ENCODE results near the gene USP20.
A peak's percentile ranks its signal among the peaks of the same experiment; 100 is the strongest.

The USP20 gene

GRCh38 chr9:129834489-129835127 lies 650 bp upstream of the USP20 start:
- peak; percentile 54 to 69 for DNase-seq
- TF ChIP-seq GATA1 (IDR thresholded peaks at IDR 0.05; ENCODE audit: low read depth, low read length) (no peak), POLR2A (IDR thresholded peaks at IDR 0.05; ENCODE audit: low read length) (no peak)

DNA sequence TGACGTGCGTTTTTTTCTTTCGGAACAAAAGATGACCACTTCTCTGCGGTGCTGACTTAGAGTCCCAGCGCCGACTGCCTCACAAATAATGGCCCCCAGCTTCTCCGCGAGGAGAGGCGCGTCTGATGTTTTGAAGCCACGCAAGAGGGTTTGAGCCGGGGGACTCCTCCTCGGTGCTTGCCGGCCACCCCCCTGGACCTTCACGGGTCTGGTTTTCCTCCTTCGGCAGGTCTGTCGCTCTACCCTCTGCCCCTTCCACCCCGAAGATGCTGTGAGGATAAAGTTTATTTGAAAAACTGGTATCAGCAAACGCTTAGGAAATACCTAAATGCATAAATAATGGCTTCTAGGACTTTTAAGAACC lies 584 bp downstream of the USP20 start:
- TF ChIP-seq GATA1 (IDR thresholded peaks at IDR 0.05; ENCODE audit: low read depth, low read length) (no peak), POLR2A (IDR thresholded peaks at IDR 0.05; ENCODE audit: low read length) (no peak)
- peak; percentile 53 to 68 for DNase-seq

DNA sequence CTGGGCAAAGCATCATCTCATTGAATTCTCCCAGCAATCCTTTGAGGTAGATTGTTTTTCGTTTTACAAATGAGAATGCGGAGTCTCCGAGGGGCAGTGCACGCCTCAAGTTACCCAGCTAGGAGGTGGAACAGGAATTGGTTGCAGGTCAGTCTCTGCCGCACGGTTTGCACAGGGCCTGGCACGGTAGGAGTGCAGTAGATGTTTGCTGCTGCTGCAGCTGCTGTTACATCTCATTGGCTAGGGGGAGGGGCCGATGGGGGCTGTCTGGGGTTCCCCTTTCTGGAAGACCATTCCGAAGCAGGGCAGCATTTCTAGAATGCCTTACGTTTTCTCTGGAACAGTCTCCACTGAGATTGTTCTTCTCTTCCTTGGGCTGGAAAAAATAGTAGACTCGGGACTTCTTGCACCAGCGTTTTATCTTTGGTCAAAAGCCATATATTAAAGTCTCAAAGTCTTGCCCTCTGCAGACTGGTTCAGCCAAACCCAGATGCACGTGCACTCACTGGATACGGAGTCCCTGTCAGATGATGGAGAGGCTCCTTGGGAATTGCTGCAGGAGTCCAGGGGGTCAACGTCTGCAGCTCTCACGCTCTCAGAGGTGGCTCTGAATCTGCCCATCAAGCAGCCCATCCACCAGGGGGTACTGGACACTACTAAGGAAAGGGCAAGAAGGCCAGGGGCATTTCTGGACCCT lies 1.2 kb downstream of the USP20 start:
- TF ChIP-seq GATA1 (IDR thresholded peaks at IDR 0.05; ENCODE audit: low read depth, low read length) (no peak), POLR2A (IDR thresholded peaks at IDR 0.05; ENCODE audit: low read length) (no peak)
- DNase-seq, result peak; percentile 39 to 62

- DNase-seq, result no peak
- TF ChIP-seq GATA1 (IDR thresholded peaks at IDR 0.05; ENCODE audit: low read depth, low read length) (no peak), POLR2A (IDR thresholded peaks at IDR 0.05; ENCODE audit: low read length) (no peak)
Observed at GRCh38 chr9:129838707-129839259, 3.5 kb downstream of the USP20 start.

- no peak for TF ChIP-seq GATA1 (IDR thresholded peaks at IDR 0.05; ENCODE audit: low read depth, low read length)
- no peak for TF ChIP-seq POLR2A (IDR thresholded peaks at IDR 0.05; ENCODE audit: low read length)
- DNase-seq, result no peak
Observed at GRCh38 chr9:129839324-129840023, 4.2 kb downstream of the USP20 start.

- DNase-seq, result no peak
- TF ChIP-seq POLR2A (IDR thresholded peaks at IDR 0.05; ENCODE audit: low read length) (no peak), GATA1 (IDR thresholded peaks at IDR 0.05; ENCODE audit: low read depth, low read length) (no peak)
Observed at GRCh38 chr9:129840034-129840433, 4.8 kb downstream of the USP20 start.

GRCh38 chr9:129841071-129841470 lies 5.8 kb downstream of the USP20 start:
- no peak for TF ChIP-seq POLR2A (IDR thresholded peaks at IDR 0.05; ENCODE audit: low read length)
- TF ChIP-seq GATA1 (IDR thresholded peaks at IDR 0.05; ENCODE audit: low read depth, low read length), result no peak
- no peak for DNase-seq

- TF ChIP-seq POLR2A (IDR thresholded peaks at IDR 0.05; ENCODE audit: low read length) (no peak), GATA1 (IDR thresholded peaks at IDR 0.05; ENCODE audit: low read depth, low read length) (no peak)
- no peak for DNase-seq
Observed at GRCh38 chr9:129845373-129845772, 10.1 kb downstream of the USP20 start.

GRCh38 chr9:129848712-129849441 lies 13.6 kb downstream of the USP20 start:
- DNase-seq, result no peak
- TF ChIP-seq POLR2A (IDR thresholded peaks at IDR 0.05; ENCODE audit: low read length) (no peak), GATA1 (IDR thresholded peaks at IDR 0.05; ENCODE audit: low read depth, low read length) (no peak)

GRCh38 chr9:129849901-129850300 lies 14.6 kb downstream of the USP20 start:
- no peak for TF ChIP-seq GATA1 (IDR thresholded peaks at IDR 0.05; ENCODE audit: low read depth, low read length)
- TF ChIP-seq POLR2A (IDR thresholded peaks at IDR 0.05; ENCODE audit: low read length), result no peak
- no peak for DNase-seq

- TF ChIP-seq POLR2A (IDR thresholded peaks at IDR 0.05; ENCODE audit: low read length) (no peak), GATA1 (IDR thresholded peaks at IDR 0.05; ENCODE audit: low read depth, low read length) (no peak)
- DNase-seq, result no peak
Observed at GRCh38 chr9:129850821-129851550, 15.7 kb downstream of the USP20 start.

- TF ChIP-seq GATA1 (IDR thresholded peaks at IDR 0.05; ENCODE audit: low read depth, low read length), result no peak
- no peak for TF ChIP-seq POLR2A (IDR thresholded peaks at IDR 0.05; ENCODE audit: low read length)
- no peak for DNase-seq
Observed at GRCh38 chr9:129851821-129852220, 16.6 kb downstream of the USP20 start.

DNA sequence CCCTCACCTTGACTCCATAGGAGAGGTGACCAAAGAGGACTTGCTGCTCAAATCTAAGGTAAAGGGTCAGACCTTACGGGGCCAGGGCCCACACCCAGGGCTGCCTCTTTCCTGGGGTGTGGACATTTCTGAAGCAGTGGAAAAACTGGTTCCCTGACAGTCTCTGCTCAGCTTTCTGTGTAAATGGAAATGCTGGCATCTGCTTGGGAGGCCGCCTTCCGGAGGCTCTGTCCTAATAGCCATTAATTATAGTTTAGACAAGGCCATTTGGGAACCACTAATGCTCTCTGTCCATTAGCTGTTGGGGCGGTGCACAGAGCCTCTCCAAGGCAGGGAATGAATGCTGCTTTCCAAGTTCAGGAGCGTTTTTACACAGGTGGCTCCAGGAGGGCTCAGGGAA lies 17.3 kb downstream of the USP20 start:
- no peak for DNase-seq
- TF ChIP-seq POLR2A (IDR thresholded peaks at IDR 0.05; ENCODE audit: low read length) (no peak), GATA1 (IDR thresholded peaks at IDR 0.05; ENCODE audit: low read depth, low read length) (no peak)

All from erythroblast (primary cell).